K562 (cell line): ENCODE results near the gene MKNK2. TPM values are rescaled to one million over a fixed set of nuclear protein-coding genes. Genes with fewer than 3 reads are reported as not detected.

Source experiments
- CEBPB ChIP-seq: fragments of 450-650 bp; IDR thresholded peaks from 2 replicates; pipeline ENCODE4 v1.6.1; 2016; ENCODE audit warnings: missing genetic modification characterization, missing compliant biosample characterization
- CEBPG ChIP-seq, 3 experiments: fragments of 200-800 bp in 1 of 3; sonication (Bioruptor generic) in 1 of 3; sonication (generic) in 1 of 3; formaldehyde crosslinking in 1 of 3; IDR thresholded peaks in 2 of 3; conservative IDR thresholded peaks in 1 of 3; 2 replicates each; pipeline versions ENCODE4 v1.6.1 to v1.8.0; 2016 to 2022; ENCODE audit warnings: missing compliant biosample characterization in 2 of 3, missing genetic modification characterization in 2 of 3, mild to moderate bottlenecking in 1 of 3, missing genetic modification reagents in 1 of 3
- CHAMP1 ChIP-seq: fragments of 450-650 bp; IDR thresholded peaks from 2 replicates; pipeline ENCODE4 v1.6.1; 2016; ENCODE audit warnings: mild to moderate bottlenecking
- CREM ChIP-seq: IDR thresholded peaks from 2 replicates; pipeline ENCODE4 v1.6.1; 2014; ENCODE audit warnings: antibody characterized with exemption, low read depth
- DMBX1 ChIP-seq: fragments of 250-450 bp; sonication (Bioruptor Pico); IDR thresholded peaks from 2 replicates; pipeline ENCODE4 v1.8.0; 2022; ENCODE audit warnings: inconsistent platforms, mild to moderate bottlenecking, moderate library complexity, borderline replicate concordance
- FIP1L1 ChIP-seq: fragments of 200-400 bp; formaldehyde crosslinking; IDR thresholded peaks from 2 replicates; pipeline ENCODE4 v1.6.1; 2018; ENCODE audit warnings: mild to moderate bottlenecking, low read depth, low read length; ENCODE audit not compliant: poor library complexity, severe bottlenecking
- GTF2F1 ChIP-seq: IDR thresholded peaks from 2 replicates; pipeline ENCODE4 v1.6.1; 2011; ENCODE audit warnings: low read depth, low read length, improper control_type of control experiment
- LARP7 ChIP-seq: fragments of 450-650 bp; IDR thresholded peaks from 2 replicates; pipeline ENCODE4 v1.6.1; 2016
- NR2C2 ChIP-seq, 2 experiments: fragments of 200-800 bp in 1 of 2; sonication (Bioruptor generic) in 1 of 2; sonication (generic) in 1 of 2; formaldehyde crosslinking in 1 of 2; IDR thresholded peaks; 2 replicates each; pipeline versions ENCODE4 v1.6.1 to v1.8.0; 2016 to 2022; ENCODE audit warnings: mild to moderate bottlenecking in 1 of 2, missing compliant biosample characterization in 1 of 2, missing genetic modification characterization in 1 of 2, missing genetic modification reagents in 1 of 2
- PPARD ChIP-seq: fragments of 250-450 bp; sonication (Bioruptor Pico); IDR thresholded peaks from 2 replicates; pipeline ENCODE4 v1.8.0; 2022; ENCODE audit warnings: inconsistent platforms, mild to moderate bottlenecking, moderate library complexity
- TAF15 ChIP-seq: fragments of 200-400 bp; formaldehyde crosslinking; IDR thresholded peaks from 2 replicates; pipeline ENCODE4 v1.6.1; 2017; ENCODE audit warnings: mild to moderate bottlenecking, low read depth, low read length, moderate library complexity
- TCF15 ChIP-seq: fragments of 250-450 bp; sonication (Bioruptor Pico); IDR thresholded peaks from 2 replicates; pipeline ENCODE4 v1.8.0; 2022; ENCODE audit warnings: moderate library complexity, mild to moderate bottlenecking, inconsistent platforms
- THRA ChIP-seq: fragments of 450-650 bp; IDR thresholded peaks from 2 replicates; pipeline ENCODE4 v1.6.1; 2017; ENCODE audit warnings: mild to moderate bottlenecking, moderate library complexity
- ZBTB33 ChIP-seq: sonication (generic); formaldehyde crosslinking; IDR thresholded peaks from 2 replicates; pipeline ENCODE4 v1.8.1; 2023; ENCODE audit warnings: mild to moderate bottlenecking, missing genetic modification reagents
- ZC3H4 ChIP-seq: sonication (generic); formaldehyde crosslinking; IDR thresholded peaks from 2 replicates; pipeline ENCODE4 v1.9.0; 2021; ENCODE audit warnings: missing genetic modification reagents, borderline replicate concordance
- ZNF316 ChIP-seq: fragments of 450-650 bp; IDR thresholded peaks from 2 replicates; pipeline ENCODE4 v1.6.1; 2016
- ZSCAN32 ChIP-seq: fragments of 450-650 bp; formaldehyde crosslinking; IDR thresholded peaks from 2 replicates; pipeline ENCODE4 v1.4.0; 2020; ENCODE audit warnings: mild to moderate bottlenecking, moderate library complexity
- polyA plus RNA-seq, 8 experiments: library from polyadenylated mRNA; depleted of rRNA in 4 of 8; stranded (reverse) in 5 of 8; unstranded in 3 of 8; fragments of >200 nt; fragmentation: Nextera tagmentation in 2 of 8; fragmentation: Illumina TruSeq in 1 of 8; extraction: Ambion mirVana in 2 of 8; extraction: Trizol in 1 of 8; gene quantifications; 2 replicates each; pipeline versions ENCODE4 v1.2.1 to v1.2.3, GENCODE V29; 2011 to 2014; ENCODE audit warnings: inconsistent platforms in 1 of 8, missing spikeins in 1 of 8
- total RNA-seq, 7 experiments: library from RNA; depleted of rRNA in 6 of 7; stranded (reverse); fragments of >200 nt in 6 of 7; fragmentation: Illumina TruSeq in 2 of 7; extraction: Trizol in 2 of 7; gene quantifications; 2 replicates each; pipeline versions ENCODE4 v1.2.1 to v1.2.3, GENCODE V29; 2011 to 2021; ENCODE audit warnings: low replicate concordance in 1 of 7
- TF ChIP-seq, protein P1 (sequence below): sonication (generic); formaldehyde crosslinking; IDR thresholded peaks from 2 replicates; pipeline ENCODE4 v1.9.0; 2022; ENCODE audit warnings: mild to moderate bottlenecking, missing genetic modification reagents

Gene MKNK2
- total and polyA plus RNA-seq, 9 of the 15 experiments (the other 6 are each of a cell fraction or from before 2014, with no cell fraction given) = 5.1 to 191 (median 51.9) TPM

- TF ChIP-seq ZC3H4 (CRISPR knock-in tag) (no peak; the same call in 1 of the 2 replicates), TCF15 (CRISPR knock-in tag) (no peak), FIP1L1 (no peak), ZSCAN32 (CRISPR knock-in tag) (0 out of 2 replicates have a peak, but pooled peaks have one; percentile 4), CEBPG (CRISPR knock-in tag; IDR thresholded peaks at IDR 0.05) (peak; percentile 94), CEBPG (tag; conservative IDR thresholded peaks at IDR 0.05 in 1 of 2, IDR thresholded peaks at IDR 0.05 in 1 of 2) (peak; percentile 95 to 97), CEBPB (tag) (peak; percentile 99), ZNF316 (no peak), NR2C2 (CRISPR knock-in tag; IDR thresholded peaks at IDR 0.05) (no peak), NR2C2 (tag; IDR thresholded peaks at IDR 0.05) (peak; percentile 61), CREM (peak; percentile 77), ZBTB33 (CRISPR knock-in tag) (peak; percentile 91), DMBX1 (CRISPR knock-in tag) (peak; percentile 48), THRA (no peak), CHAMP1 (no peak), LARP7 (no peak), PPARD (no peak), GTF2F1 (peak; percentile 92; the same call in 1 of the 2 replicates), TAF15 (no peak)
- TF ChIP-seq, protein P1, sequence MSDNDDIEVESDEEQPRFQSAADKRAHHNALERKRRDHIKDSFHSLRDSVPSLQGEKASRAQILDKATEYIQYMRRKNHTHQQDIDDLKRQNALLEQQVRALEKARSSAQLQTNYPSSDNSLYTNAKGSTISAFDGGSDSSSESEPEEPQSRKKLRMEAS (CRISPR knock-in tag) = peak; percentile 79
Observed at GRCh38 chr19:2041683-2042484, 9.2 kb downstream of the MKNK2 start (continued).
